Neural cell (in vitro differentiated cells): ENCODE data around the gene TMEM176B. TPM values are rescaled to one million over a fixed set of nuclear protein-coding genes. Genes with fewer than 3 reads are reported as not detected.
A peak's percentile ranks its signal among the peaks of the same experiment; 100 is the strongest.

ENCODE experiments used
- H2AFZ ChIP-seq: fragments of 200-600, 300-800 bp; sonication (generic), shearing (Covaris generic); 2 replicates; pipeline ENCODE4 v1.6.0; 2014; ENCODE audit warnings: low read depth, mild to moderate bottlenecking, antibody characterized with exemption, low read length, moderate library complexity
- H3F3A ChIP-seq: fragments of 200-600 bp; shearing (Covaris generic); 2 replicates; pipeline ENCODE4 v1.6.1; 2016; ENCODE audit warnings: mild to moderate bottlenecking, moderate library complexity, mixed read lengths, antibody characterized with exemption, low read length; ENCODE audit not compliant: insufficient read depth, poor library complexity, severe bottlenecking
- H3K27ac ChIP-seq: fragments of 200-600, 300-800 bp; sonication (generic), shearing (Covaris generic); 2 replicates; pipeline ENCODE4 v1.5.1; 2014; ENCODE audit warnings: mild to moderate bottlenecking, low read length, moderate library complexity
- H3K27me3 ChIP-seq: fragments of 300-800, 200-600 bp; sonication (generic), shearing (Covaris generic); 2 replicates; pipeline ENCODE4 v1.6.0; 2014; ENCODE audit warnings: mild to moderate bottlenecking, low read depth, low read length, moderate library complexity; ENCODE audit not compliant: insufficient read depth
- H3K36me3 ChIP-seq: fragments of 300-800, 200-600 bp; sonication (generic), shearing (Covaris generic); 2 replicates; pipeline ENCODE4 v1.5.1; 2014; ENCODE audit warnings: mild to moderate bottlenecking, antibody characterized with exemption, low read length, moderate library complexity; ENCODE audit not compliant: insufficient read depth
- H3K4me2 ChIP-seq: fragments of 300-800, 200-600 bp; sonication (generic), shearing (Covaris generic); 2 replicates; pipeline ENCODE4 v1.6.0; 2014; ENCODE audit warnings: mild to moderate bottlenecking, low read length
- H3K4me3 ChIP-seq: fragments of 300-800, 200-600 bp; sonication (generic), shearing (Covaris generic); 2 replicates; pipeline ENCODE4 v1.5.1; 2014; ENCODE audit warnings: mild to moderate bottlenecking, low read length, moderate library complexity
- H3K79me2 ChIP-seq: fragments of 200-600 bp; shearing (Covaris generic); replicated peaks from 2 replicates; pipeline ENCODE4 v1.6.0; 2014; ENCODE audit warnings: mild to moderate bottlenecking, low read length, moderate library complexity; ENCODE audit not compliant: insufficient read depth
- H3K9ac ChIP-seq: fragments of 300-800, 200-600 bp; sonication (generic), shearing (Covaris generic); 2 replicates; pipeline ENCODE4 v1.6.1; 2016; ENCODE audit warnings: mild to moderate bottlenecking, low read length, mixed read lengths
- H3K9me2 ChIP-seq: fragments of 200-600 bp; shearing (Covaris generic); 2 replicates; pipeline ENCODE4 v1.6.1; 2016; ENCODE audit warnings: mild to moderate bottlenecking, low read length, mixed read lengths; ENCODE audit not compliant: insufficient read depth
- H3K9me3 ChIP-seq: fragments of 200-600, 300-800 bp; sonication (generic), shearing (Covaris generic); 2 replicates; pipeline ENCODE4 v1.6.1; 2016; ENCODE audit warnings: mild to moderate bottlenecking, mixed run types, low read length, moderate library complexity, mixed read lengths
- H4K20me1 ChIP-seq: fragments of 200-600 bp; shearing (Covaris generic); 2 replicates; pipeline ENCODE4 v1.6.1; 2016; ENCODE audit warnings: mild to moderate bottlenecking, mixed run types; ENCODE audit not compliant: insufficient read depth
- EP300 ChIP-seq: fragments of 450-650 bp; conservative IDR thresholded peaks from 2 replicates; pipeline ENCODE4 v1.6.1; 2014; ENCODE audit warnings: antibody characterized with exemption, mild to moderate bottlenecking, moderate library complexity; ENCODE audit not compliant: poor library complexity, severe bottlenecking
- EZH2 ChIP-seq: fragments of 200-600, 300-800 bp; shearing (Covaris generic), sonication (generic); IDR thresholded peaks from 2 replicates; pipeline ENCODE4 v1.6.1; 2014; ENCODE audit warnings: antibody characterized with exemption, low read length, borderline replicate concordance, mild to moderate bottlenecking; ENCODE audit not compliant: insufficient read depth, poor library complexity, severe bottlenecking
- MXI1 ChIP-seq: fragments of 450-650 bp; conservative IDR thresholded peaks from 2 replicates; pipeline ENCODE4 v1.6.1; 2014; ENCODE audit warnings: antibody characterized with exemption, mild to moderate bottlenecking; ENCODE audit not compliant: poor library complexity, severe bottlenecking
- POLR2AphosphoS5 ChIP-seq: IDR thresholded peaks from 2 replicates; pipeline ENCODE4 v1.6.1; 2012
- RAD21 ChIP-seq: fragments of 450-650 bp; conservative IDR thresholded peaks from 2 replicates; pipeline ENCODE4 v1.6.1; 2014; ENCODE audit warnings: antibody characterized with exemption, mild to moderate bottlenecking, moderate library complexity
- REST ChIP-seq: IDR thresholded peaks from 2 replicates; pipeline ENCODE4 v1.6.1; 2012; ENCODE audit warnings: borderline replicate concordance
- SMC3 ChIP-seq: fragments of 450-650 bp; conservative IDR thresholded peaks from 2 replicates; pipeline ENCODE4 v1.6.1; 2014; ENCODE audit warnings: antibody characterized with exemption, mild to moderate bottlenecking, moderate library complexity; ENCODE audit not compliant: poor library complexity
- TAF1 ChIP-seq: IDR thresholded peaks from 2 replicates; pipeline ENCODE4 v1.6.1; 2012; ENCODE audit warnings: low read depth
- polyA plus RNA-seq: library from polyadenylated mRNA; depleted of rRNA; stranded (reverse); fragments of >200 nt; gene quantifications from 2 replicates; pipeline ENCODE4 v1.2.3, GENCODE V29; 2014
- TF ChIP-seq, protein P1 (sequence below): fragments of 450-650 bp; IDR thresholded peaks from 2 replicates; pipeline ENCODE4 v1.5.1; 2014; ENCODE audit warnings: antibody characterized with exemption, mild to moderate bottlenecking, moderate library complexity; ENCODE audit not compliant: poor library complexity, severe bottlenecking

TMEM176B gene
- polyA plus RNA-seq, 1 donor from 2014 or later: 1.9 TPM

DNA sequence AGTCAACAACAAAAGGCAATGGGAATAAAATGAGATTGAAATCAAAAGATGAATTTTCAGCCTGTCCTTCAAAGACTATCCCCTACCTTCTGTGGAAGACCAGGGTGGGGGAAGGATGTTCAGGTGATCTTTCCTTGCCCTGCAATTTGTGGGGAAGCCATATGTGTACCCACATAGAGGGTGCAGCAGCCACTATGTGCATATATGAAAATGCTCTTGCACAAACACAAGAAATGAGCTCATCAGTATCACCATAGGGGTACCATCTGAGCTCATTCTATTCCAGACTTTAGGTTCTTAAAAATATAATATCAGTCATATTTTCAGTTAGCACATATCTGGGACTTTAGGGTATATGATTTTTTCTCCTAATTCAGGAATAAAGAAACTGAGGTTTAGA, 45.2 kb downstream of the TMEM176B start:
- no peaks in the 10 kb centered on the region for H3K9me3 ChIP-seq
- H3K79me2 ChIP-seq: no peaks in the 10 kb centered on the region
- H3K4me3 ChIP-seq: no peak overlapping the region
- H3K36me3 ChIP-seq: no peaks in the 10 kb centered on the region
- no peak for TF ChIP-seq EZH2
- TF ChIP-seq, protein P1, sequence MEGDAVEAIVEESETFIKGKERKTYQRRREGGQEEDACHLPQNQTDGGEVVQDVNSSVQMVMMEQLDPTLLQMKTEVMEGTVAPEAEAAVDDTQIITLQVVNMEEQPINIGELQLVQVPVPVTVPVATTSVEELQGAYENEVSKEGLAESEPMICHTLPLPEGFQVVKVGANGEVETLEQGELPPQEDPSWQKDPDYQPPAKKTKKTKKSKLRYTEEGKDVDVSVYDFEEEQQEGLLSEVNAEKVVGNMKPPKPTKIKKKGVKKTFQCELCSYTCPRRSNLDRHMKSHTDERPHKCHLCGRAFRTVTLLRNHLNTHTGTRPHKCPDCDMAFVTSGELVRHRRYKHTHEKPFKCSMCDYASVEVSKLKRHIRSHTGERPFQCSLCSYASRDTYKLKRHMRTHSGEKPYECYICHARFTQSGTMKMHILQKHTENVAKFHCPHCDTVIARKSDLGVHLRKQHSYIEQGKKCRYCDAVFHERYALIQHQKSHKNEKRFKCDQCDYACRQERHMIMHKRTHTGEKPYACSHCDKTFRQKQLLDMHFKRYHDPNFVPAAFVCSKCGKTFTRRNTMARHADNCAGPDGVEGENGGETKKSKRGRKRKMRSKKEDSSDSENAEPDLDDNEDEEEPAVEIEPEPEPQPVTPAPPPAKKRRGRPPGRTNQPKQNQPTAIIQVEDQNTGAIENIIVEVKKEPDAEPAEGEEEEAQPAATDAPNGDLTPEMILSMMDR: no peak
- TF ChIP-seq TAF1: no peak
- no peak for TF ChIP-seq RAD21
- no peak for TF ChIP-seq MXI1
- no peak for TF ChIP-seq POLR2AphosphoS5
- TF ChIP-seq REST: no peak
- TF ChIP-seq EP300: no peak
- no peak for TF ChIP-seq SMC3
- H2AFZ ChIP-seq: no peak overlapping the region
- no peak overlapping the region for H3K4me2 ChIP-seq
- no peak overlapping the region for H3K9ac ChIP-seq
- no peak overlapping the region for H3K27ac ChIP-seq
- H4K20me1 ChIP-seq: no peaks in the 10 kb centered on the region
- H3K9me2 ChIP-seq: no peaks in the 10 kb centered on the region
- H3F3A ChIP-seq: no peaks in the 10 kb centered on the region
- no peaks in the 10 kb centered on the region for H3K27me3 ChIP-seq

DNA sequence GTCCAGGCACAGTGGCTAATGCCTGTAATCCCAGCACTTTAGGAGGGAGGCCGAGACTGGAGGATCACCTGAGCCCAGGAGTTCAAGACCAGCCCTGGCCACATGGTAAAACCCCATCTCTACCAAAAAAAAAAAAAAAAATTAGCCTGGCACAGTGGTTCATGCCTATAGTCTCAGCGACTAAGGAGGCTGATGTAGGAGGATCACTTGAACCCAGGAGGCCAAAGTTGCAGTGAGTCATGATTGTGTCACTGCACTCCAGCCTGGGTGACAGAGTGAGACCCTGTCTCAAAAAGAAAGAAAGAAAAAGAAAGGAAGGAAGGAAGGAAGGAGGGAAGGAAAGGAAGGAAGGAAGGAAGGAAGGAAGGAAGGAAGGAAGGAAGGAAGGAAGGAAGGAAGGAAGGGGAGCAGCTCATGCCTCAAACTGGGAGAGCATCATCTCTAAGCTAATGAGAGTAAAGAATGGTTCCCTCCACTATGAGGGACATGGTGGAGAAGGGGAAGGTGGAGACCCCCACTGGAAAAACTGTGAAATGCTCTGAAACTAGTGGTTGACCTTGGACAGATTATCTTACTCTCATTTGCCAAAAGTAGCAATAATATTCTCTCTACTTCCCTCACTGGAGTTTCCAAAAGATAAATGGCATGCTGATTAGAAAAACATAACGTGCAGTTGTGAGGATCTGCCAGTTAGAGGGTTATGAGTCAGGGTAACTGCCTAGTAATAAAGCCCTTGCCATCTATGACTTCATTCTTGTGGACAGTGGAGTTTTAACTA, 46.1 kb downstream of the TMEM176B start:
- no peaks in the 10 kb centered on the region for H3K9me2 ChIP-seq
- no peaks in the 10 kb centered on the region for H3F3A ChIP-seq
- H3K9me3 ChIP-seq: no peaks in the 10 kb centered on the region
- no peaks in the 10 kb centered on the region for H3K79me2 ChIP-seq
- H2AFZ ChIP-seq: no peak overlapping the region
- no peak overlapping the region for H3K9ac ChIP-seq
- no peak overlapping the region for H3K4me3 ChIP-seq
- no peak overlapping the region for H3K4me2 ChIP-seq
- no peak overlapping the region for H3K27ac ChIP-seq
- TF ChIP-seq, protein P1: peak; percentile 37
- no peak for TF ChIP-seq TAF1
- TF ChIP-seq SMC3: peak; percentile 20
- TF ChIP-seq MXI1: no peak
- TF ChIP-seq REST: no peak
- peak; percentile 22 for TF ChIP-seq RAD21
- no peaks in the 10 kb centered on the region for H4K20me1 ChIP-seq
- no peaks in the 10 kb centered on the region for H3K27me3 ChIP-seq
- no peaks in the 10 kb centered on the region for H3K36me3 ChIP-seq
